Measurements from ENCODE around the gene KRT75.
"Not testable (repeated sequence)": the region's sequence is repeated elsewhere in the genome, so short reads cannot be mapped to it uniquely, and the experiment has no call there.

The KRT75 gene

DNA sequence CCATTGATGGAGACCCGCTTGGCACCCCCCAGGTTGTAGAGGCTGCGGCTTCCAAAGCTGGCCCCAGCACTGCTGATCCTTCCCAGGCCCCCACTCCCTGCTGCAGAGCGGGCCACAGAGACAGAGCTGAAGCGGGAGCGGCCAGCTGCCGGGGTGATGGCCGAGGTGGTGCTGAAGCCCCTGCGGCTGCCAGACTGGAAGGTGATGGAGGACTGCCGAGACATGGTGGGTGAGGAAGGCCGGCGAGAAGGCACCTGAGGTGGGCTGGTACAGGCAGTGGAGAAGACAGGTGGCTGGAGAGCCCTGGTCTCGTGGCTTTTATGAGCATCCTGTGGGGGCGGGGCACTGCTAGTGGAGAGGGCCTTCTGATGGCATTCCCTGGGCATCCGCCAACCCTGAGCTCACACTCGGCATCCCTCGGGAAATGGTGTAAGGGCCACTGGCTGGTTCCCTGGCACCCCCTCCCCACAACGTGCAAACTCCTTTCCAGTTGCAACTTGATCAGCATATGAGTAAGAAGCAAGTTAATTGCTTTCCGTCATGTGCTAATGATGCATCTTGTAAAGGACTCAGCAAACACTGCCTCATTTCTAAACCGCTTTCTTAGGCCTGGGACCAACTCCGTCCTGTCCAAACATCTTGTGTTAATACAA lies at the start of gene KRT75:
Gene KRT75 (minus strand): TSS at position 291 of the 653 bp plus-strand sequence. CDS start 67 bp downstream, at position 224.
- Mint-ChIP-seq H3K36me3 (ENCODE audit: low read depth) (no peaks in the 10 kb centered on the region), H3K27ac (no peak within 1 kb of the TSS), H3K4me3 (no peak within 1 kb of the TSS), H3K9me3 (no peaks in the 10 kb centered on the region), H3K27me3 (ENCODE audit: low read depth) (no peaks in the 10 kb centered on the region), H3K4me1 (ENCODE audit: low read depth) (no peaks in the 10 kb centered on the region)
- no peak for DNase-seq (ENCODE audit: low spot score)

DNA sequence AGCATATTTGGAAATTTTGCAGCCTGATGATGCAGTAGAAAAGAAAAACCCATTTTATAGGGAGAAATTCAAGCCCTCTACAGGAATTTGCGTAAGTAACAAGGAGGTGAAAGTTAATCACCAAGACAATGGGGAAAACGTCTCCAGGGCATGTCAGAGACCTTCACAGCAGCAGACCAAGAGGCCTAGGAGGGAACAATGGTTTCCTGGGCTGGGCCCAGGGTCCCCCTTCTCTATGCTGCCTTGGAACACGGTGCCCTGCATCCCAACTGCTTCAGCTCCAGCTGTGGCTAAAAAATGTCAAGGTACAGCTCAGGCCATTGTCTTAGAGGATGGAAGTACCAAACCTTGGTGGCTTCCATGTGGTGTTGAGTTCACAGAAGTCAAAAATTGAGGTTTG lies 45.9 kb upstream of the KRT75 start:
- Mint-ChIP-seq H3K4me3 (no peak overlapping the region), H3K27me3 (ENCODE audit: low read depth) (peaks cover 13% of the 10 kb centered on the region), H3K36me3 (ENCODE audit: low read depth) (no peaks in the 10 kb centered on the region), H3K27ac (no peak overlapping the region), H3K4me1 (ENCODE audit: low read depth) (no peaks in the 10 kb centered on the region), H3K9me3 (no peaks in the 10 kb centered on the region)
- no peak for DNase-seq (ENCODE audit: low spot score)

DNA sequence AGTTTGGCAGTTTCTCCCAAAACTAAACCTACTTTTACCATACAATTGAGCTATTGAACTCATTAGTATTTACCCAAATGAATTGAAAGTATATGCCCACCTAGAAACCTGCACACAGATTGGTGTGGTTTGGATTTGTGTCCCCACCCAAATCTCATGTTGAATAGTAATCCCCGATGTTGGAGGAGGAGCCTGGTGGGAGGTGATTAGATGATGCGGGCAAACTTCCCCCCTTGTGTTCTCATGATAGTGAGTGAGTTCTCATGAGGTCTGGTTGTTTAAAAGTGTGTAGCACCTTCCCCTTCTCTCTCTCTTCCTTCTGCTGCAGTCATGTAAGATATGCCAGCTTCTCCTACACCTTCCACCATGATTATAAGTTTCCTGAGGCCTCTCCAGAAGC lies 43.5 kb upstream of the KRT75 start:
- DNase-seq (ENCODE audit: low spot score): no peak
- no peak overlapping the region for H3K27ac Mint-ChIP-seq
- H3K36me3 Mint-ChIP-seq (ENCODE audit: low read depth): no peaks in the 10 kb centered on the region
- H3K9me3 Mint-ChIP-seq: no peaks in the 10 kb centered on the region
- H3K4me1 Mint-ChIP-seq (ENCODE audit: low read depth): no peaks in the 10 kb centered on the region
- H3K27me3 Mint-ChIP-seq (ENCODE audit: low read depth): peaks cover 2% of the 10 kb centered on the region
- no peak overlapping the region for H3K4me3 Mint-ChIP-seq

DNA sequence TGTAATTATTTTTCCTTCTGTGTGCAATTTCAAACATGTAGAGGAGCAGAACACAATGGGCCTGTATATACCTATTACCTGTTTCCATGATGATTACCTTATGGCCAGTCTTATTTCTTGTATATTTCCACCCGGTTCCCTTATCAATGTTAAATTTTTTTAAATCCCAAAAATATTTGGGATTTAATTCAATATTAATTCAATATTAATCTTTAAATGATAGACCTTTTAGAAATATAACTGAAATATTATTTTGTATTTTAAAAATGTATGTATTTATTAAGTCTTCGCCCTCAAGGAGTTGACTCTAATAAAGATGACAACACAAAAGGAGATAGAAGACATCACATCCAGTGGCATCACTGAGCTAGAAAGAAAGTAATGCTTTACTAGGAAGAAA lies 40.0 kb upstream of the KRT75 start:
- H3K27ac Mint-ChIP-seq: no peak overlapping the region
- no peak overlapping the region for H3K4me3 Mint-ChIP-seq
- no peaks in the 10 kb centered on the region for H3K36me3 Mint-ChIP-seq (ENCODE audit: low read depth)
- H3K4me1 Mint-ChIP-seq (ENCODE audit: low read depth): no peaks in the 10 kb centered on the region
- no peaks in the 10 kb centered on the region for H3K9me3 Mint-ChIP-seq
- H3K27me3 Mint-ChIP-seq (ENCODE audit: low read depth): peaks cover 2% of the 10 kb centered on the region
- DNase-seq (ENCODE audit: low spot score): no peak

DNA sequence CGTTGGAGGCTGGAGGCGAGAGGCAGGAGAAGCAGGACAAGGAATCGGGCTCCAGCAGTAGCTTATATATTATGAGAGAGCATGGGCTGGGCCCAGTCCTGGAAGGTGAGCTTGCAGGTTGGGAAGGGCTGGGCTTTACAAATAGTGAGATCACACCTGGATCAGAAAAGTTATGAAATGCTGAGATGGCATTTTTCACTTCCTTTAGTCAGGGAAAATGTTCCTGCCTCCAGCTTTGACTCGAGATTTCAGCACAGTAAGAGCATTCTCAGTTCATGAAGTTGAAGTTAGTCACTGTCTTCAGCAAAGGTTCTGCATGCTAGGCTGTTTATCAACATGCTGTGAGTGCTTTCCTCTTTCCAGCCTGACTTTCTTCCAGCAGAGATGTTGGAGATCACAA lies 39.6 kb upstream of the KRT75 start, which contains the start of gene KRT6C:
Gene KRT6C (minus strand): TSS at position 38 of the 400 bp plus-strand sequence. CDS start 68 bp downstream, outside the sequence.
- no peaks in the 10 kb centered on the region for H3K9me3 Mint-ChIP-seq
- H3K27ac Mint-ChIP-seq: no peak within 1 kb of the TSS
- peaks cover 2% of the 10 kb centered on the region for H3K27me3 Mint-ChIP-seq (ENCODE audit: low read depth)
- H3K4me3 Mint-ChIP-seq: no peak within 1 kb of the TSS
- H3K36me3 Mint-ChIP-seq (ENCODE audit: low read depth): no peaks in the 10 kb centered on the region
- DNase-seq (ENCODE audit: low spot score): no peak
- H3K4me1 Mint-ChIP-seq (ENCODE audit: low read depth): no peaks in the 10 kb centered on the region

DNA sequence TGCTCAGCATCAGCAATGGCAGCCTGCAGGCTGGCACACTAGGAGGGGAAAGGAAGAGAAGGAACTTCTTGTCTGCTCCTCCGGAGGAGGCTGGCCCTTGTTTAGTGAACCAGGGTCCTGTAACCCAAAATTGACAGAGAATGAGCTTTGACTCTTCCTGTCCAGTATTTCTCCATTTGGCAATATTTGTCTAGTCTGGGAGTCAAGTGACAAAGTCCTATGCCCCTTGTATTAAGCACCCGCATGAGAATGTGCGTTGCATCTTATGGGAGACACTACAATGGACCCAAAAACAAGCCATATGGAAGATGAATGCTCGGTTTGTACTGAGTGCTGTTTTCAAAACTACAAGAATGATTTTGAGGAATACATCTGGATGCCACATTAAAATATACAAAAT lies 35.7 kb upstream of the KRT75 start:
- no peaks in the 10 kb centered on the region for H3K9me3 Mint-ChIP-seq
- no peak overlapping the region for H3K27ac Mint-ChIP-seq
- peaks cover 5% of the 10 kb centered on the region for H3K27me3 Mint-ChIP-seq (ENCODE audit: low read depth)
- H3K4me3 Mint-ChIP-seq: no peak overlapping the region
- H3K36me3 Mint-ChIP-seq (ENCODE audit: low read depth): no peaks in the 10 kb centered on the region
- no peaks in the 10 kb centered on the region for H3K4me1 Mint-ChIP-seq (ENCODE audit: low read depth)
- no peak for DNase-seq (ENCODE audit: low spot score)

DNA sequence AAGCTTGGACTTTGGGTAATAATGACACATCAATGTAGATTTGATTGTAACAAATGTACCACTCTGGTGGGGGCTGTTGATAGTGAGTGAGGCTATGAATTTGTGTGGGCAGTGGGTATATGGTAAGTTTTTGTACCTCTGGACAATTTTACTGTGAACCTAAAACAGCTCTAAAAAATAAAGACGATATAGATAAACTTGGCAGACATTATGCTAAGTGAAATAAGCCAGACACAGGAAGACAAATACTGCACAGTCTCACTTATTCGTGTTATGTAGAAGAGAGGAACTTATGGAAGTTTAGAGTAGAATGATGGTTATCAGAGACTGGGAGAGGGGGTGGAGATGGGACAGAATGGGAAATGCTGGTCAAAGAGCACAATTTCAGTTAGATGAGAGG lies 30.7 kb upstream of the KRT75 start:
- no peaks in the 10 kb centered on the region for H3K9me3 Mint-ChIP-seq
- no peaks in the 10 kb centered on the region for H3K36me3 Mint-ChIP-seq (ENCODE audit: low read depth)
- no peak overlapping the region for H3K4me3 Mint-ChIP-seq
- DNase-seq (ENCODE audit: low spot score): no peak
- H3K27me3 Mint-ChIP-seq (ENCODE audit: low read depth): peaks cover 30% of the 10 kb centered on the region
- no peak overlapping the region for H3K27ac Mint-ChIP-seq
- no peaks in the 10 kb centered on the region for H3K4me1 Mint-ChIP-seq (ENCODE audit: low read depth)

GRCh38 chr12:52461693-52462092 lies 27.5 kb upstream of the KRT75 start:
- no peak overlapping the region for H3K27ac Mint-ChIP-seq
- no peaks in the 10 kb centered on the region for H3K4me1 Mint-ChIP-seq (ENCODE audit: low read depth)
- H3K9me3 Mint-ChIP-seq: no peaks in the 10 kb centered on the region
- no peak for DNase-seq (ENCODE audit: low spot score)
- no peaks in the 10 kb centered on the region for H3K36me3 Mint-ChIP-seq (ENCODE audit: low read depth)
- H3K27me3 Mint-ChIP-seq (ENCODE audit: low read depth): peaks cover 39% of the 10 kb centered on the region
- H3K4me3 Mint-ChIP-seq: no peak overlapping the region

- no peaks in the 10 kb centered on the region for H3K9me3 Mint-ChIP-seq
- H3K27ac Mint-ChIP-seq: no peak overlapping the region
- peaks cover 46% of the 10 kb centered on the region for H3K27me3 Mint-ChIP-seq (ENCODE audit: low read depth)
- H3K4me1 Mint-ChIP-seq (ENCODE audit: low read depth): no peaks in the 10 kb centered on the region
- H3K4me3 Mint-ChIP-seq: no peak overlapping the region
- DNase-seq (ENCODE audit: low spot score): no peak
- no peaks in the 10 kb centered on the region for H3K36me3 Mint-ChIP-seq (ENCODE audit: low read depth)
Observed at GRCh38 chr12:52458861-52459260, 24.7 kb upstream of the KRT75 start.

DNA sequence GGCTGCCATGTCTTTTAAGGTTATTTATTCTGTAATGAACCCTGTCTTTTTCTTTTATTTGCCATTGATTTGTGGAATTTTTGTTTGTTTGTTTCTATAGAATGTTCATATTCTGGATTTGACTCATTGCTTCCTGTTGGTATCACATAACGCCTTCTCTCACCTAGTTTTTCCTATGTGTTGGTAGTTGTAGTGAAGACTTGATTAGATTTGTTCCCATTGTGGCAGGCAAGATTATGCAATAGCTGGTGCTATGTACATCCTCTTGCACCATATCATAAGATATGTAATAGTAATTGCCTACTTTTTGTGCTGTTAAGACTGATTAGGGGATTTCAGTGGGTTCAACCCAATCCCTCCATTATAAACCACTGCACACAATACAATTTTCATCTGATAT lies 21.6 kb upstream of the KRT75 start:
- peaks cover 35% of the 10 kb centered on the region for H3K27me3 Mint-ChIP-seq (ENCODE audit: low read depth)
- H3K36me3 Mint-ChIP-seq (ENCODE audit: low read depth): no peaks in the 10 kb centered on the region
- H3K27ac Mint-ChIP-seq: no peak overlapping the region
- H3K9me3 Mint-ChIP-seq: no peaks in the 10 kb centered on the region
- H3K4me3 Mint-ChIP-seq: no peak overlapping the region
- no peaks in the 10 kb centered on the region for H3K4me1 Mint-ChIP-seq (ENCODE audit: low read depth)
- DNase-seq (ENCODE audit: low spot score): no peak

GRCh38 chr12:52454411-52455201 lies 20.4 kb upstream of the KRT75 start:
- DNase-seq (ENCODE audit: low spot score): no peak
- no peaks in the 10 kb centered on the region for H3K9me3 Mint-ChIP-seq
- no peaks in the 10 kb centered on the region for H3K4me1 Mint-ChIP-seq (ENCODE audit: low read depth)
- no peak overlapping the region for H3K27ac Mint-ChIP-seq
- H3K27me3 Mint-ChIP-seq (ENCODE audit: low read depth): peaks cover 28% of the 10 kb centered on the region
- H3K36me3 Mint-ChIP-seq (ENCODE audit: low read depth): no peaks in the 10 kb centered on the region
- H3K4me3 Mint-ChIP-seq: no peak overlapping the region

GRCh38 chr12:52452101-52452500 lies 17.9 kb upstream of the KRT75 start, which contains the start of gene KRT6B:
TSS of gene KRT6B (minus strand) at chr12:52452146. CDS start at chr12:52452078, 68 bp downstream.
- no peaks in the 10 kb centered on the region for H3K4me1 Mint-ChIP-seq (ENCODE audit: low read depth)
- H3K27me3 Mint-ChIP-seq (ENCODE audit: low read depth): peaks cover 26% of the 10 kb centered on the region
- no peak within 1 kb of the TSS for H3K27ac Mint-ChIP-seq
- H3K36me3 Mint-ChIP-seq (ENCODE audit: low read depth): no peaks in the 10 kb centered on the region
- no peaks in the 10 kb centered on the region for H3K9me3 Mint-ChIP-seq
- DNase-seq (ENCODE audit: low spot score): no peak
- H3K4me3 Mint-ChIP-seq: no peak within 1 kb of the TSS

DNA sequence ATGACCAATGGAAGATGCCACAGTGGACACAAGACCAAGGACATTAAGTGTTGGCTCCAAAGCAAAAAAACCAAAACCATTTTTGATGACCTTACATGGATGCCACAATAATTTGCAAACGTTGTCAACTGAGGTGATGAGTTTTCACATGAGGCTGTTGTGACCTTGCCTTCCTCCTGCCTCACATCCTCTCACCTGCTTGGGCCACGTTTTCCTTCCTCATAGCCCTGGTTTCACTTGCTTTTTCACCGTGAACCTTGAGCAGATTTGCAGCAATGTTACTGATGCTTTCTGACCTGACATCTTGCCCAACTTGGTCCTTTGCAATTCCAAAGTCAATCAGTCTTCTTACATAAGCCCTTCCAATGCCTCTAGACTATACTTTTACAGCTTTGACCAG lies 14.1 kb upstream of the KRT75 start:
- peaks cover 4% of the 10 kb centered on the region for H3K4me1 Mint-ChIP-seq (ENCODE audit: low read depth)
- peaks cover 17% of the 10 kb centered on the region for H3K27me3 Mint-ChIP-seq (ENCODE audit: low read depth)
- no peak overlapping the region for H3K4me3 Mint-ChIP-seq
- no peak overlapping the region for H3K27ac Mint-ChIP-seq
- DNase-seq (ENCODE audit: low spot score): no peak
- H3K9me3 Mint-ChIP-seq: no peaks in the 10 kb centered on the region
- H3K36me3 Mint-ChIP-seq (ENCODE audit: low read depth): no peaks in the 10 kb centered on the region

DNA sequence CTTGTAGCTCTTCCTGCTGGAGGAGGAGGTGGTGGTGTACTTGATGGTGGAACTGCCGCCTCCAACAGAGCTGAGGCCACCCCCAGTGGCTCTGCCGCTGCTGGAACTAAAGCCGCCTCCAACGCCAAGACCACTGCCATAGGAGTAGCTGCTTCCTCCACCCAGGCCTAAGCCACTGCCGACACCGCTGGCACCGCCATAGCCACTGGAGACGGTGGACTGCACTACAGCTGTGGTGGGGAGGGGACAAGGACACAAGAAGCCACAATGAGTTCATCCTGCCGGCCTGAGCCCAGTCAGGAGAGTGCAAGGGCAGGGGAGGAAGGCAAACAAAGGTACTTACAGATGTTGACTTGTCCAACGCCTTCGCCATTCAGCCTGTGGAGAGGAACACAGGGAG lies 13.0 kb upstream of the KRT75 start:
- not testable (repeated sequence) for DNase-seq (ENCODE audit: low spot score); H3K9me3 Mint-ChIP-seq; H3K4me3 Mint-ChIP-seq; H3K27ac Mint-ChIP-seq; H3K4me1 Mint-ChIP-seq (ENCODE audit: low read depth); H3K36me3 Mint-ChIP-seq (ENCODE audit: low read depth)
- peaks cover 19% of the 10 kb centered on the region for H3K27me3 Mint-ChIP-seq (ENCODE audit: low read depth)

Measured in T-helper 2 cell treated with Interferon-gamma antibody and Interleukin-4, amounts not matched to agents 5 μg/mL and 100 μg/mL, for 36 hours (primary cell).